Measurements from ENCODE around the gene ELFN1. TPM values are rescaled to one million over a fixed set of nuclear protein-coding genes. Genes with fewer than 3 reads are reported as not detected.

Gene ELFN1
- total RNA-seq, 2 donors from 2014 or later = 0.12 to 0.40 TPM

GRCh38 chr7:1643270-1644092 lies 26.6 kb upstream of the ELFN1 start:
- no peak overlapping the region for H3K9ac ChIP-seq (ENCODE audit: low read depth in 2 of 2, low read length in 2 of 2)
- DNase-seq = no peak

GRCh38 chr7:1644341-1645070 lies 25.6 kb upstream of the ELFN1 start:
- H3K27me3 ChIP-seq = peaks cover 3% of the 10 kb centered on the region
- no peak overlapping the region for H3K4me3 ChIP-seq
- intact Hi-C loops (cut with DNase I) = no loop called here
- no peak overlapping the region for H3K9ac ChIP-seq (ENCODE audit: low read depth in 2 of 2, low read length in 2 of 2)
- H3K27ac ChIP-seq = no peak overlapping the region
- H3K4me1 ChIP-seq = no peaks in the 10 kb centered on the region
- H3K9me3 ChIP-seq = no peaks in the 10 kb centered on the region
- no peak for TF ChIP-seq CTCF (IDR thresholded peaks at IDR 0.05)
- H3K36me3 ChIP-seq = no peaks in the 10 kb centered on the region
- DNase-seq = no peak

More at GRCh38 chr7:1643270-1644092, 26.6 kb upstream of the ELFN1 start:
- Histone ChIP-seq H3K27ac (no peak overlapping the region), H3K9me3 (no peaks in the 10 kb centered on the region), H3K36me3 (no peaks in the 10 kb centered on the region), H3K27me3 (no peaks in the 10 kb centered on the region), H3K4me3 (no peak overlapping the region), H3K4me1 (no peaks in the 10 kb centered on the region)
- intact Hi-C loops (cut with DNase I) = no loop called here
- TF ChIP-seq CTCF (IDR thresholded peaks at IDR 0.05) = no peak

GRCh38 chr7:1645071-1645409 lies 25.0 kb upstream of the ELFN1 start:
- TF ChIP-seq CTCF (IDR thresholded peaks at IDR 0.05) = no peak
- no peaks in the 10 kb centered on the region for H3K9me3 ChIP-seq
- no peak overlapping the region for H3K27ac ChIP-seq
- H3K9ac ChIP-seq (ENCODE audit: low read depth in 2 of 2, low read length in 2 of 2) = no peak overlapping the region
- intact Hi-C loops (cut with DNase I) = no loop called here
- no peaks in the 10 kb centered on the region for H3K4me1 ChIP-seq
- no peaks in the 10 kb centered on the region for H3K36me3 ChIP-seq
- peaks cover 3% of the 10 kb centered on the region for H3K27me3 ChIP-seq
- no peak overlapping the region for H3K4me3 ChIP-seq
- DNase-seq = no peak

DNA sequence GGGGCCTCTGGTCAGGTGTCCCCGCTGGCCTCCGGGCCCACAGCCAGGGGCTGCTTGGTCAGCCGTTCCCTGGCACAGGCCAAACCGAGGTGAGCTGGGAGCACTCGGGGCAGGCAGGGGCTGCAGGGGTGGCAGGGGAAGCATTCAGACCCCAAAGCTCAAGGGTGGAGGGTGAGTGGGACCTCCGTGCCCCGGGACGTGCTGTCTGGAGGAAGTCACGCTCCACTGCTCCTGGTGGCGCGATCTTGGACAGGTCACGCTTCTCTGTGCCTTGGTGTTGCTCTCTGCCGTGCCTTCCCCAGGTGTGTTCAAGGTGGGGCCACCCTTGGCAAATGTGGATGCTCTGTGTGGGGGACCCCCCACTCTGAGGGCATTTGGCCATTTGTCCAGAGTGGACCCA lies 24.6 kb upstream of the ELFN1 start:
- intact Hi-C loops (cut with DNase I) = no loop called here
- Histone ChIP-seq H3K27me3 (peaks cover 3% of the 10 kb centered on the region), H3K4me3 (no peak overlapping the region), H3K36me3 (no peaks in the 10 kb centered on the region), H3K27ac (no peak overlapping the region), H3K9ac (ENCODE audit: low read depth in 2 of 2, low read length in 2 of 2) (no peak overlapping the region), H3K4me1 (no peaks in the 10 kb centered on the region), H3K9me3 (no peaks in the 10 kb centered on the region)
- TF ChIP-seq CTCF (IDR thresholded peaks at IDR 0.05) = no peak
- DNase-seq = no peak

- H3K9ac ChIP-seq (ENCODE audit: low read depth in 2 of 2, low read length in 2 of 2) = no peak overlapping the region
- H3K9me3 ChIP-seq = no peaks in the 10 kb centered on the region
- no peak overlapping the region for H3K4me3 ChIP-seq
- H3K27ac ChIP-seq = no peak overlapping the region
- intact Hi-C loops (cut with DNase I) = no loop called here
- H3K36me3 ChIP-seq = no peaks in the 10 kb centered on the region
- peaks cover 3% of the 10 kb centered on the region for H3K27me3 ChIP-seq
- no peaks in the 10 kb centered on the region for H3K4me1 ChIP-seq
- no peak for TF ChIP-seq CTCF (IDR thresholded peaks at IDR 0.05)
- no peak for DNase-seq
These were observed 23.7 kb upstream of the ELFN1 start for GRCh38 chr7:1646391-1646790.

Data from colonic mucosa (tissue), 4 donors.